ENCODE data around the gene KMT2E.

KMT2E gene

DNA sequence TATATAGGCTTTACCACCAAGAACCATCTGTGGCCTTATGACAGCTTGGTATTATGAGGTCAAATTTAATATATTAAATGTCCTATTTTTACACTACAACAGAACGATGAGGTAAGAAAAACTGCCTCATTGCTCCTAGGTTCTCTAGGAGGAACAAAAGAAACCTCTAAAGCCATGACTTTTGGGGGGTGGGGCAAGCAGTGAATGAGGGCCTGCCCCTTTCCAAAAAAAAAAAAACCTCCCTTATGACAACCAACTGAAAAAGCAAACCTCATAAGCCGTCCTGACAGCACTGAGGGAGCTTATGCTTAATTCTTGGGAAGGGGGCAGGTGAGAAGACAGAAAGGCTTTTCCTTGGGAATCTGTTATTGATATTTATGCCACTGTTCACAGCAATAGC lies 116.6 kb downstream of the KMT2E start:
- no peak for DNase-seq (ENCODE audit: low spot score)

DNA sequence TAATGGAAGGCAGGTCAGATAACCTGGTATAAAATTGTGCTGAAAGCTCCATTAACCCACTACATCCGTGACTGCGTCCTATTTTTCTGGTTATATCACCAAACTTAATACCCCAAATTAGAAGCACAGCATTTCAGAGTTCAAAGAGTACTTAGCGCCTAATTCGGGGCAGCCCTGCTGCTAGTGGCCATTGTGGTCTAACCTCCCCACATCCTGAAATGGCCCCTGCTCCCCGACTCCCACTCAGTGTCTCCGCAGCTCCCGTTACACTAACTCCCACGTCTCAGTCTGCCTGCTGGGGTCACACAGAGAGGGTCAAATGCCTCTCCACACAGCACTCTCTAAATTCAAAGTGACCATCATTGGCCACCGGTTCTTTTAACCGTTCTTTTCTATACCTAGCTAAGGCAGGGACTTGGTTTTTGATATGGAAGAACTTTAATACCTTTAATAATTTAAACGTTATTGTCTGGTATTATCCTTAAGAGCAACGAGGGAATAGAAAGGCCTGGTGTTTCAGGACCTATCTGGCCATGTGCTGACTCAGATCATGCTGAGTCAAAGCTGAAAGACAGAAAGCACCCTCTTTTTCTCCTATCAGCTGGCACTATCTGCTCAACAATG lies 117.1 kb downstream of the KMT2E start:
- peak; percentile 64 for DNase-seq (ENCODE audit: low spot score)

DNA sequence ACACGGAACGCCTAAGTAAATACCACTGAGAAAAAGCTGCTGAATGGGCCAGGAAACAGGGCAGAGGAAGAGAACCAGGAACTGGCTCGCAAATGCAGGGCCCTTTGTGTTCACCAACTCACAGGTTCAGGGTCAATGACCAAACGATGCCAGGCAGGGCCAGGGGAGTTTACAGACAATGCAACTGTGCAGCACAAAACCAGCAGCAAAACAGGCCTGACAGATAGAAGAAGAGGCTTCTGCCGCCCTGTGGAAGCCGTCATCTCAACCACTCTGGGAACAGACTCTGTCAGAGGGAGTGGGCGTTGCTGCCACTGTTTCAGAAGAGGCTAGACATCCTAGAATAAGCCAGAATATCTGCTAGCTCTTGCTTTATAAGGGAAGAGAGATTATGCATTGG lies 117.9 kb downstream of the KMT2E start:
- no peak for DNase-seq (ENCODE audit: low spot score)

DNA sequence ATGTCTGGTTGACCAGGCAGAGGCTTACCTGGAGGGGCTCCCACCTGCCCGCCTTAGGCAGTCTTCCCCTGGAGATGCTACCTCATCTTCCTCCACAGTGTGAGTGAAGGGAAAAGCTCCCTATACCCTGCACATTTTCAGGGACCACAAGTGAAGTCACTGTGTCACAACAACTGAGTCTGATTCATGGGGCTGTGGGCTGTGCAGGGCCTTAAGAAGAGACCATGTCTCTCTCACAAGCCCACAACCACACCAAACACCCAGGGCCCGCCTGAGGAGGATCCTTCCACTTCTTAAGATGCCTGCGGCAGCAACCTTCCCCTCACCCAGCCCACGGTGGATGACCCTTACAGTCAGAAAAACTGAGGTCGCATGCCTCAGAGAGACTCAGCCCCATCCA lies 118.3 kb downstream of the KMT2E start:
- no peak for DNase-seq (ENCODE audit: low spot score)

DNA sequence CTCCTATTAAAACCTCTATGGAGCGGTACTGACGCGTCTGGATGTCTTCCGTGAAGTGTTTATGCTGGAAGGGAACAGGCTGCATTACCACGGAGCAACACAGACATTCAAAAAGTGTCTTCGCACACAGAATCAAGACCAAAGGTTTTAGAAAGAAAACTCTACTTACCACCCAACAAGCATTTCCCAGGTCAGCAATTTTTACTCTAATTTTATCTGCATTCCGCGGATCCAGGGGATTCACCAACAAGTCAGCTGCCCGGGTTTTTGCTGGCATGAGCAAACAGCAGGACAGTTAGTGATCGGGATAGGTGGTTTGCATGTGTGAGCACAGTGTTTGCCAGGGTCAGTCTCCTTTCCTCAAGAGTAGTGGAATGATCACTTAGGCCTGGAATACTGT lies 118.8 kb downstream of the KMT2E start:
- DNase-seq (ENCODE audit: low spot score) = no peak

DNA sequence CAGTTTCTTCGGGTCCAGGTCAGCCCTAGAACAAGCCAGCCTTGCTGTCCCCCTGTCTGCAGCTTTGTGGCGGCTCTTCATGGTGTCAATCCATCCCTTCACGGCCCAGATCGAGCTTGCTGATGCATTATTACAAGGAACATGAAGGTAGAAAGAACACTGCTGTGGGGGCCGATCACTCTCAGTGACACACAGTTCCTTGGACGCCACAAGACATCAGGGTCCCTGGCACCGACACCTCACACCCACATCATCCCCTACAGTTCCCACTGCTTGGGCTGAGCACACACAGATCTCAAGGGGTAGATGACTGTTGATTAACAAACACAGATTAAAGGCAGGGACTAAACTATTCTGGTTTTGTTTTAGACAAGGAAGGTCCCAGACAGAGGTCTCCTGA lies 119.4 kb downstream of the KMT2E start:
- DNase-seq (ENCODE audit: low spot score) = no peak

DNA sequence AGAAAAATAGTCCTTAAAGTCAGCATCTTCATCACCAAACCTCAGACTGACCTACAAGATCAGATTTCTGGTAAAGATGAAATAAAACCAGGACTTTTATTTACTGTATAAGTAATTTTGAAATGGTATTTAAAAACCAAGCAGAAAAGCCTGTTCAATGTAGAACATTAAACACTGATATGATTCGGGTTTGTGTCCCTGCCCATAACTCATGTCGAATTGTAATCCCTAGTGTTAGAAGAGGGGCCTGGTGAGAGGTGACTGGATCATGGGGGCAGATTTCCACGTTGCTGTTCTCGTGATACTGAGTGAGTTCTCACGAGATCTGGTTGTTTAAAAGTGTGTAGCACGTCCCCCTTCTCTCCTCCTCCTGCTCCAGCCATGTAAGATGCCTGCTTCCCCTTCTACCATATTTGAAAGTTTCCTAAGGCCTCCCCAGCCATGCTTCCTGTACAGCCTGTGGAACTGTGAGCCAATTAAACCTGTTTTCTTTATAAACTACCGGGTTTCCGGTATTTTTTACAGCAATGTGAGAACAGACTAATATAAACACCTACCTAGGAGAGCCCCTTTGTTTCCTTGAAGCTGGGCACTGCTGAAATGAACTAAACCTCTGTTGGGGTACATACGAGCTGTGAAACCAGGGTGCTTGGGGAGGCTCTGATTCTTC lies 120.1 kb downstream of the KMT2E start:
- DNase-seq (ENCODE audit: low spot score) = no peak

DNA sequence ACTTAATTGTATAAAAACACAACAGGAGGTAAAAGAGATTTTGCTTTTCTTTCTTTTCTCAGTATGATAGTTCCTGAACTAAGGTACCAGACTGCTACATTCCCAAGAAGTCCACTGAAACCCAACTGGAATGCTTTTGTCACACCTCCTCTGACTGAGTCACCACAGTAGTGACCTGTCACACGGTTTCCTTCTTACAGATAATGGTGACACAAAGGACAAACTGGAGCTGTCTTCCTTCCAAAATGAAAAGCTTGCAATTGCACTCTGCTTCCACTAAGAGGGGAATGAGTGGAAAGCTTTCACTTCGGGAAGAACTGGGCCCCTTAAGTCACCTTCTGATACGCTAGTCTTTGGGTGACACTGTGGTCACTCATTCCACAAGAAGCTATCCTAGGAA lies 122.2 kb downstream of the KMT2E start:
- no peak for DNase-seq (ENCODE audit: low spot score)

DNA sequence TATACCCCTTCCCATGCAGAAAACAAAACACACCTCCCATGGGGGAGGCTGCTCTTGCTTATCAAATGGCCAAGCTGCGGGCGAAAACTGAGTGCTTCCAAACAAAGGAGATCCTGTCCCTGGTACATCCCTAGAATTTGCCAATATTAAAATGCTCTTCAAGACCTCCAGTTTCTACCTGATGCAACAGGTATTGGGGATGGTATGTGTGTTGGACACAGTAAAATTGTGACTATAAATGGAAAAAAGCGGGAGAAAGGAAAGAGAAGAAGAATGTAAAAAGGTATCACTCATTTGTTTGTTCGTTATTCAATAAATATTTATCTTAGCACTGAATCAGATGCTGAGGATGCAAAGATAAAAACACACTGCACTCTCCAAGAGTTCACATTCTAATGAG lies 123.9 kb downstream of the KMT2E start:
- DNase-seq (ENCODE audit: low spot score) = no peak

DNA sequence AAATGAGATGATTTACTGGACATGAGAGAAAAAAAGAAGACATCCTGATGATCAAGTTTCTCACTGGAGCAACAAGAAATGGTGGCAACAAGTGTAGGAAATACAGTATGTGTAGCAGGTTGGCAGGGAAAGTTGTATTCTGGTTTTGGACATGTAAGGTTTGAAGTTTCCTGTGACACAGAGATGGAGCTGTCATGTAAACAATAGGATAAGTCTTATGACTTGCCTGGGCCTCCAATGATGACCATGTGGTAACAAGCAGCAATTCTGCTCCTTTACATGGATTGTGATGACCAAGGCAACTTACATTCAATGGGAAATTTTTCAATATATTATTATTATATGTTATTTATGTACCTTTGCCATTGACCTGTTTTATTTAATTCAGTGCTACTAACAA lies 125.4 kb downstream of the KMT2E start:
- no peak for DNase-seq (ENCODE audit: low spot score)

DNA sequence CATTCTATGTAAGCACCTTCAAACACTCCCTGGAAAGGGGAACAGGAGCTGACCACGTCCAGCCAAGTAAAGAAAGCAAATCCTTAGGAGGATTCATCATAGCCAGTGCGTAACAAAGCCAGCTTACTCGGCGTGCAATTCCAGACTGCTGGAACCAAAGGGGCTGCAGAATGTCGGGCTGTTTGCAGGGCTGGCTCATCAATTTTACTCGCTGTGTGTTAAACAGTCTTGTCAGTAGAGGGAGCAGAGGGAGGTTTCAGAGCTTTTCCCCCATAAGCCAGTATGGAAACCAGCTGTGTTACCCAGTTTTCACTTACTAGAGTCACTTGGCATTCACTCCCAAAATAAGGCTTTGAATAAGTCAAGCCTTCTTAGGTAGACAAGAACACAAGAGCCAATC lies 127.1 kb downstream of the KMT2E start:
- DNase-seq (ENCODE audit: low spot score) = no peak

DNA sequence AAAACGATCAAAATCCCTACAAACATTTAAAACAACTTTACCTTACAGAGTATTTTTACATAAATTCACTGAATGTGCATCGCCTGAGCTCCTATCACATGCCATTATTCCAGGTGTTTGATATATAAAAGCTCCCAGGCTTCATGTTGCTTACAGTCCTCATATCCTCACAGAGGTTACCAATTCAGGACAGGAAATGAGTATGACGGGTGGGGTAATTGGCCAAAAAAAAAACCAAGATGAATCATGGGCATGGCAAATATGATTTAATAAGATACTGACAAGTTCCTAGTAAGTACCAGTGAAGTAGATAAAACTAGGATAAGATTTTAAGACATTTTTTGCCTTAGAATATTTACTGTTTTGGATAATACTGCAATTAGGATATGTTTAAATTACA lies 135.8 kb downstream of the KMT2E start:
- DNase-seq (ENCODE audit: low spot score) = no peak

DNA sequence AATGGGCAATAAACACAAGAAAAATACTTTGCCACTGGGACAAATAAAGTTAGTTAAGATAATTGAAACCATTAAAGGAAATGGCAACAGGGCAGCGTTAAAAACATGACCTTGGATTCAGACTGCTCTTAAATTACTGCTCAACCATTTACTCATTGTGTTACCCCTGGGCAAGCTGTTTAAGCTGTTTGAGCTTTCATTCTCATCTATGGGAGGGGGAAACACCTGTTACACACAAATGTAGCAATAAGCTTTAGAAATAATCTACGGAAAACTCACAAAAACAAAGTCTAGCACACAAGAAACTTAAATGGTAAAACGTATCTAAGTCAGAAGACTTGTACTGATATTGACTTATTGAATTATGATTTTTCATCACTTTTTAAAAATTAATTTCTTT lies 137.1 kb downstream of the KMT2E start:
- no peak for DNase-seq (ENCODE audit: low spot score)

DNA sequence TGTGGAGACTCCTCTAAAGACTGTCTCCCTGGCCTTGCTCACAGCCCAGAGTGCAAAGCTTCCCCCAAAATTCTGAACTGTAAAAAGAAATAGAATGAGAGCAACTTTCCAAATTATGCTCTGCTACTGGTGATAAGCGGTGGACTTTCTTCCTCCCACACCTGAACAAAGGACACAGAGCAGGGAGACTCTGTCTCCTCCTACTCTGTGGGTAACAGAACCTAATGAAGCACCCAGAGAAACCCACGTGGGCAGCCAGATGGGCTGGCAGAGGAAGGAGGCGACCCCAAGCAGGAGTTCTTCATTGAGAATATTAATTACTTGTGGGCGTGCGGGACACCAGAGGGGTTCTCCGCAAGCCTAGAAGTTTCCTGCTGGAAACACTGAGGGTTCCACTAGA lies 139.5 kb downstream of the KMT2E start:
- no peak for DNase-seq (ENCODE audit: low spot score)

DNA sequence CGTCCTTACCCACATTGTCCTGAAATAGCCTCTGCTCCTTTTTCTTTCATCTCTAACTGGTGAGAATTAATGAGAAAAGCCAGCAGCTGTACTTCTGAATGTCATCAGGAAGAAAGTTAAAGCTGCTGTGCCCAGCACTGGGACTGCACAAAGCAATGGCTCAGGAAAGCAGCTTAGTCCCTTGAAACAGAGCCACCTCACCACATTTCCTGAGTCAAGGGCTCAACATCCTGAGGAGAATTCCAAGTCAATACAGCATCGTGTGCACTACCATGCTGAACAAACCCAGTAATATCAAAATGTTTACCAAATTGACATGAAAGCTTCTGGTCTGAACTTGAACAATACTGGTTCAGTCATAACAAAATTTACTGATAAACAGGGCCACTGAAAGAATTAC lies 140.1 kb downstream of the KMT2E start:
- no peak for DNase-seq (ENCODE audit: low spot score)

DNA sequence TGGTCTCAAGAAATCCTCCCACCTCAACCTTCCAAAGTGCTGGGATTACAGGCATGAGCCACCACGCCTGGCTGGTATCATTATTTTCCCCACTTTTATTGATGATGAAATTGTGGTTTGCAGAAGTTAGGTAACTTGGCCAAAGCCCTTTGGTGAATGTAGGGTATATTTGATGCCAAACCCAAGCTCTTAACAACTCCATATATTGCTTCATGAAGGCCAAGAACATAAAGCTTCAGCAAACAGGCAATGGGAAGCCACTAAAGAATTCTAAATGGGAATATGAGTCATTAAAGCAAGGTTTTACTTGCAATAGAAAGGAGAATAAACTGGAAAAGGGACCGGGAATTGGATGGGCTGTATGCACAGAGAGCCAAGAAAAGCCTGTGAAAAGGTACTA lies 142.7 kb downstream of the KMT2E start:
- DNase-seq (ENCODE audit: low spot score) = no peak

DNA sequence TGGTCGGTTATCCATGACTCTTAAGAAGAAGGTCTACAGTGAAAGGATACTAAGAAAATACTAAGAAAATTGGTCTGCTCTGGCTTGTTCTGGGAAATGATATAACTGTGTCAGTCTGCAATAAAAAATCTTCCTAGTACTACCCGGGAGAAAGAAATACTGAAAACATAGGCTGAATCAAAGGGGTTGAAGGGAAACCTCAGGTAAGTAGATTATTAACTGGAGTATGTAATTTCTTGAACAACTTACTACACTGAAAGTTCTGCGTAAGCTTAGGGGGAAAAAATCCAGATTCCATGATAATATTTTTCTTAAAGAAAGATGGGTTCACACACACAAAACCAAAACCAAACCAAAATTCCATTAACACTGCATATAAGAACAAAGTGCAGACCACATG lies 143.3 kb downstream of the KMT2E start:
- DNase-seq (ENCODE audit: low spot score) = no peak

DNA sequence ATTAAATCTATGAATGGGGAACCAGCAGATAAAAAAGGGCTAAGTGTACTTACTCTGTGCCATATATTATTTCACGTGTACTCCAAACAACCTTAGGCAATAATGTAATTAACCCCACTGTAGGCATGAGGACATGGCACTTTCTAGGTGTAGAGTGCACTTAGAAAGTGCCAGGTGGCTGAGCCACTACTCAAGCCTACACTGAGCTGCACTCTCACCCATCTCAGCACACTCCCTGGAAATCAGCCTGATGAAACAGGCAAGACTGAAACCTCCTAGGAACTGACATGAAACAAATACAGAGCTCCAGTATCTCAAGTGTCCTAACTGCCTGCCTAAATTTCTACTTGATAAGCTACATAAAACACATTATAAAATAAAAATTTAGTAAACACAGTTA lies 147.4 kb downstream of the KMT2E start:
- no peak for DNase-seq (ENCODE audit: low spot score)

Measured in activated CD4-positive, alpha-beta T cell treated with anti-CD3 and anti-CD28 coated beads, Interleukin-2, Interleukin-4, amounts not matched to agents 100 ng/mL and 50 ng/mL, durations not matched to agents 16 hours and 8 hours (primary cell).